Endothelial cell of umbilical vein (primary cell): ENCODE measurements around the gene DGUOK.

Experiments
- POLR2A ChIP-seq: IDR thresholded peaks from 2 replicates; pipeline ENCODE4 v1.6.1; 2012; ENCODE audit warnings: low read depth, mild to moderate bottlenecking, control low read depth, low read length
- POLR2AphosphoS5 ChIP-seq: IDR thresholded peaks from 2 replicates; pipeline ENCODE4 v1.6.1; 2012; ENCODE audit warnings: low read depth, mild to moderate bottlenecking, control low read depth, low read length, moderate library complexity; ENCODE audit not compliant: insufficient read depth
- TF ChIP-seq, protein P1 (sequence below), 2 donors: IDR thresholded peaks; 1 replicate in 1 of 2; 2 replicates in 1 of 2; pipeline ENCODE4 v1.5.1; 2011; ENCODE audit warnings: low read length in 2 of 2, mild to moderate bottlenecking in 2 of 2, moderate library complexity in 2 of 2, control low read depth in 1 of 2, inconsistent platforms in 1 of 2, low read depth in 1 of 2; ENCODE audit not compliant: insufficient read depth in 1 of 2; ENCODE audit errors: extremely low read depth in 1 of 2

DNA sequence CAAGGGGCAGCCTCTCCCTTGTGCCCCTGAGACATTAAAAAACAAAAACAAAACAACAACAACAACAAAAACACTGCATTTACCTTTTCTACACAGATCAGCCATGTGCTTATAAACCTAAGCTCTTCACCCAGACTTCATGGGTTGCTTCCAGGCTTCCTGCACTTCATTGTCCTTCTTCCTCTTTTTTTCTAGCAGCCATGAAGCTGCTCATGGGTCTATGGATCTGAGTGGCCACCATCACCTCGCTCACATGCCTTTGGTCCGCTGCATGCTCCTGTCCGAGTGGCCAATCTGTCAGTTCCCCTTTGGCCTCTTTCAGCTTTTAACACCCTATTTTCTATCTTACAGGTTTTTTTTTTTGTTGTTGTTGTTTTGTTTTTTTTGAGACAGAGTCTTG lies 49.1 kb downstream of the DGUOK start:
- TF ChIP-seq, protein P1, sequence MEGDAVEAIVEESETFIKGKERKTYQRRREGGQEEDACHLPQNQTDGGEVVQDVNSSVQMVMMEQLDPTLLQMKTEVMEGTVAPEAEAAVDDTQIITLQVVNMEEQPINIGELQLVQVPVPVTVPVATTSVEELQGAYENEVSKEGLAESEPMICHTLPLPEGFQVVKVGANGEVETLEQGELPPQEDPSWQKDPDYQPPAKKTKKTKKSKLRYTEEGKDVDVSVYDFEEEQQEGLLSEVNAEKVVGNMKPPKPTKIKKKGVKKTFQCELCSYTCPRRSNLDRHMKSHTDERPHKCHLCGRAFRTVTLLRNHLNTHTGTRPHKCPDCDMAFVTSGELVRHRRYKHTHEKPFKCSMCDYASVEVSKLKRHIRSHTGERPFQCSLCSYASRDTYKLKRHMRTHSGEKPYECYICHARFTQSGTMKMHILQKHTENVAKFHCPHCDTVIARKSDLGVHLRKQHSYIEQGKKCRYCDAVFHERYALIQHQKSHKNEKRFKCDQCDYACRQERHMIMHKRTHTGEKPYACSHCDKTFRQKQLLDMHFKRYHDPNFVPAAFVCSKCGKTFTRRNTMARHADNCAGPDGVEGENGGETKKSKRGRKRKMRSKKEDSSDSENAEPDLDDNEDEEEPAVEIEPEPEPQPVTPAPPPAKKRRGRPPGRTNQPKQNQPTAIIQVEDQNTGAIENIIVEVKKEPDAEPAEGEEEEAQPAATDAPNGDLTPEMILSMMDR (IDR thresholded peaks at IDR 0.05; ENCODE audit: extremely low read depth in 1 of 2, insufficient read depth in 1 of 2, low read depth in 1 of 2, low read length in 2 of 2), result no peak
- TF ChIP-seq POLR2AphosphoS5 (no peak), POLR2A (no peak)
